H9 (cell line): Measurements from ENCODE around the gene ZBTB47. TPM values are rescaled to one million over a fixed set of nuclear protein-coding genes. Genes with fewer than 3 reads are reported as not detected.

Source experiments
- DNase-seq: peaks from one replicate; pipeline ENCODE4 v3.0.0-alpha.2; 2017
- H2AFZ ChIP-seq: one replicate; pipeline ENCODE4 v1.6.1; 2013; ENCODE audit warnings: mild to moderate bottlenecking, low read length, control low read depth, moderate library complexity
- H2AK5ac ChIP-seq: 2 replicates; pipeline ENCODE4 v1.6.1; 2013; ENCODE audit warnings: low read length, control low read depth, mixed read lengths; ENCODE audit not compliant: insufficient read length
- H2BK120ac ChIP-seq: one replicate; pipeline ENCODE4 v1.6.1; 2013; ENCODE audit warnings: low read depth, mild to moderate bottlenecking, low read length, control low read depth, inconsistent platforms; ENCODE audit not compliant: poor library complexity, severe bottlenecking
- H2BK12ac ChIP-seq: 2 replicates; pipeline ENCODE4 v1.6.1; 2013; ENCODE audit warnings: low read length, control low read depth, mixed read lengths, low read depth; ENCODE audit not compliant: insufficient read length
- H2BK15ac ChIP-seq: 2 replicates; pipeline ENCODE4 v1.6.1; 2013; ENCODE audit warnings: low read depth, low read length, control low read depth
- H2BK20ac ChIP-seq: one replicate; pipeline ENCODE4 v1.6.1; 2013; ENCODE audit warnings: low read depth, mild to moderate bottlenecking, low read length, control low read depth, inconsistent platforms; ENCODE audit not compliant: poor library complexity, severe bottlenecking
- H2BK5ac ChIP-seq: 2 replicates; pipeline ENCODE4 v1.6.1; 2013; ENCODE audit warnings: low read length, control low read depth, mixed read lengths; ENCODE audit not compliant: insufficient read length
- H3K14ac ChIP-seq: 2 replicates; pipeline ENCODE4 v1.6.1; 2013; ENCODE audit warnings: low read length, control low read depth; ENCODE audit not compliant: insufficient read depth
- H3K18ac ChIP-seq: 2 replicates; pipeline ENCODE4 v1.6.1; 2013; ENCODE audit warnings: low read depth, mild to moderate bottlenecking, mixed read lengths, low read length, control low read depth; ENCODE audit not compliant: insufficient read length
- H3K23ac ChIP-seq: 2 replicates; pipeline ENCODE4 v1.6.1; 2013; ENCODE audit warnings: low read length, control low read depth, mixed read lengths, low read depth; ENCODE audit not compliant: insufficient read length
- H3K23me2 ChIP-seq: 2 replicates; pipeline ENCODE4 v1.6.1; 2013; ENCODE audit warnings: low read depth, mild to moderate bottlenecking, mixed read lengths, low read length, control low read depth; ENCODE audit not compliant: insufficient read length, poor library complexity, severe bottlenecking
- H3K27ac ChIP-seq: 2 replicates; pipeline ENCODE4 v1.5.1; 2013; ENCODE audit warnings: low read length, control low read depth, mixed read lengths, low read depth; ENCODE audit not compliant: insufficient read length
- H3K27me3 ChIP-seq: 2 replicates; pipeline ENCODE4 v1.6.1; 2013; ENCODE audit warnings: low read length, control low read depth, inconsistent platforms; ENCODE audit not compliant: insufficient read depth
- H3K4ac ChIP-seq: 2 replicates; pipeline ENCODE4 v1.6.1; 2013; ENCODE audit warnings: low read depth, mild to moderate bottlenecking, control low read depth, inconsistent platforms, low read length, moderate library complexity
- H3K4me1 ChIP-seq: 2 replicates; pipeline ENCODE4 v1.6.1; 2013; ENCODE audit warnings: low read length, control low read depth, inconsistent platforms; ENCODE audit not compliant: insufficient read depth
- H3K4me2 ChIP-seq: 2 replicates; pipeline ENCODE4 v1.6.1; 2013; ENCODE audit warnings: low read length, control low read depth, mixed read lengths; ENCODE audit not compliant: insufficient read length, insufficient read depth
- H3K56ac ChIP-seq: 2 replicates; pipeline ENCODE4 v1.6.1; 2013; ENCODE audit warnings: low read depth, mild to moderate bottlenecking, mixed read lengths, low read length, control low read depth; ENCODE audit not compliant: insufficient read length
- H3K79me1 ChIP-seq: 2 replicates; pipeline ENCODE4 v1.6.1; 2013; ENCODE audit warnings: low read depth, mild to moderate bottlenecking, moderate library complexity, low read length, control low read depth, inconsistent platforms; ENCODE audit not compliant: insufficient read depth, poor library complexity, severe bottlenecking
- H3K79me2 ChIP-seq: 2 replicates; pipeline ENCODE4 v1.6.1; 2013; ENCODE audit warnings: low read length, control low read depth, inconsistent platforms; ENCODE audit not compliant: insufficient read depth
- H3K9ac ChIP-seq: 2 replicates; pipeline ENCODE4 v1.6.1; 2013; ENCODE audit warnings: low read length, control low read depth, mixed read lengths; ENCODE audit not compliant: insufficient read length; ENCODE audit errors: extremely low read depth
- H3K9me3 ChIP-seq: one replicate; pipeline ENCODE4 v1.6.1; 2013; ENCODE audit warnings: low read depth, low read length, inconsistent platforms; ENCODE audit not compliant: control insufficient read depth
- H3T11ph ChIP-seq: one replicate; pipeline ENCODE4 v1.6.1; 2013; ENCODE audit warnings: mild to moderate bottlenecking, low read length, control low read depth, inconsistent platforms
- H4K20me1 ChIP-seq: one replicate; pipeline ENCODE4 v1.6.1; 2013; ENCODE audit not compliant: control insufficient read depth, insufficient read length, insufficient read depth
- H4K5ac ChIP-seq: 2 replicates; pipeline ENCODE4 v1.6.1; 2013; ENCODE audit warnings: low read depth, mild to moderate bottlenecking, mixed read lengths, low read length, control low read depth; ENCODE audit not compliant: insufficient read length
- H4K8ac ChIP-seq: replicated peaks from 2 replicates; pipeline ENCODE4 v1.6.1; 2013; ENCODE audit warnings: low read length, control low read depth, mixed read lengths, low read depth; ENCODE audit not compliant: insufficient read length
- H4K91ac ChIP-seq: 2 replicates; pipeline ENCODE4 v1.6.1; 2013; ENCODE audit warnings: low read depth, mild to moderate bottlenecking, moderate library complexity, mixed read lengths, low read length, control low read depth; ENCODE audit not compliant: insufficient read length
- H3K27ac Mint-ChIP-seq, 3 experiments: 2 replicates in 2 of 3; 3 replicates in 1 of 3; pipeline ENCODE4 v1.8.0; 2020 to 2021; ENCODE audit warnings: mixed read lengths in 3 of 3, mild to moderate bottlenecking in 1 of 3, moderate library complexity in 1 of 3
- H3K27me3 Mint-ChIP-seq: 2 replicates; pipeline ENCODE4 v1.8.0; 2021; ENCODE audit warnings: low read depth, mild to moderate bottlenecking, moderate library complexity, mixed read lengths
- H3K36me3 Mint-ChIP-seq, 3 experiments: 2 replicates in 2 of 3; 3 replicates in 1 of 3; pipeline ENCODE4 v1.8.0; 2020 to 2021; ENCODE audit warnings: low read depth in 3 of 3, mixed read lengths in 3 of 3; ENCODE audit not compliant: insufficient read depth in 1 of 3
- H3K4me1 Mint-ChIP-seq, 2 experiments: 2 replicates each; pipeline ENCODE4 v1.8.0; 2020; ENCODE audit warnings: mixed read lengths in 2 of 2
- H3K4me3 Mint-ChIP-seq, 2 experiments: 2 replicates in 1 of 2; 3 replicates in 1 of 2; pipeline ENCODE4 v1.8.0; 2020 to 2021; ENCODE audit warnings: mild to moderate bottlenecking in 2 of 2, mixed read lengths in 2 of 2, moderate library complexity in 1 of 2
- H3K9me3 Mint-ChIP-seq, 2 experiments: 2 replicates in 1 of 2; 3 replicates in 1 of 2; pipeline ENCODE4 v1.8.0; 2020; ENCODE audit warnings: mild to moderate bottlenecking in 2 of 2, mixed read lengths in 2 of 2, moderate library complexity in 1 of 2
- CTCF ChIP-seq: fragments of 200-600 bp; sonication (generic); conservative IDR thresholded peaks from 3 replicates; pipeline ENCODE4 v1.8.0; 2021; ENCODE audit warnings: antibody characterized with exemption, mild to moderate bottlenecking
- total RNA-seq: library from RNA; stranded (reverse); gene quantifications from 2 replicates; pipeline ENCODE4 v1.2.1, GENCODE V29; 2021

The ZBTB47 gene
- total RNA-seq, 1 experiment from 2014 or later, result 3.6 TPM

- no peak overlapping the region for H3K27ac Mint-ChIP-seq
- Histone ChIP-seq H3K18ac (no peak overlapping the region), H2BK120ac (no peak overlapping the region), H3K9me3 (no peaks in the 10 kb centered on the region), H2BK15ac (no peak overlapping the region), H3K4me1 (no peaks in the 10 kb centered on the region), H3K23me2 (no peaks in the 10 kb centered on the region), H2AK5ac (no peak overlapping the region), H3T11ph (no peak overlapping the region), H3K23ac (no peak overlapping the region), H3K4ac (no peak overlapping the region), H2AFZ (no peak overlapping the region), H4K8ac (no peak overlapping the region), H4K20me1 (no peaks in the 10 kb centered on the region), H4K91ac (no peak overlapping the region), H3K56ac (no peak overlapping the region), H2BK20ac (no peak overlapping the region), H3K27ac (no peak overlapping the region), H3K4me2 (no peak overlapping the region), H2BK12ac (no peak overlapping the region), H4K5ac (no peak overlapping the region), H3K79me1 (peaks cover 9% of the 10 kb centered on the region), H2BK5ac (no peak overlapping the region), H3K9ac (no peak overlapping the region), H3K79me2 (no peaks in the 10 kb centered on the region), H3K14ac (no peak overlapping the region), H3K27me3 (no peaks in the 10 kb centered on the region)
- TF ChIP-seq CTCF, result no peak
- H3K4me3 Mint-ChIP-seq, result no peak overlapping the region
- no peaks in the 10 kb centered on the region for H3K9me3 Mint-ChIP-seq
- H3K4me1 Mint-ChIP-seq, result no peaks in the 10 kb centered on the region
- peaks cover 37 to 50% (median 48%) of the 10 kb centered on the region in 3 experiments; a peak in 6 of 7 replicates for H3K36me3 Mint-ChIP-seq
- no peaks in the 10 kb centered on the region for H3K27me3 Mint-ChIP-seq
- no peak for DNase-seq
Observed at GRCh38 chr3:42640129-42640528, 13.4 kb upstream of the ZBTB47 start.
